ENCODE measurements around the gene NYAP2.

Gene NYAP2

DNA sequence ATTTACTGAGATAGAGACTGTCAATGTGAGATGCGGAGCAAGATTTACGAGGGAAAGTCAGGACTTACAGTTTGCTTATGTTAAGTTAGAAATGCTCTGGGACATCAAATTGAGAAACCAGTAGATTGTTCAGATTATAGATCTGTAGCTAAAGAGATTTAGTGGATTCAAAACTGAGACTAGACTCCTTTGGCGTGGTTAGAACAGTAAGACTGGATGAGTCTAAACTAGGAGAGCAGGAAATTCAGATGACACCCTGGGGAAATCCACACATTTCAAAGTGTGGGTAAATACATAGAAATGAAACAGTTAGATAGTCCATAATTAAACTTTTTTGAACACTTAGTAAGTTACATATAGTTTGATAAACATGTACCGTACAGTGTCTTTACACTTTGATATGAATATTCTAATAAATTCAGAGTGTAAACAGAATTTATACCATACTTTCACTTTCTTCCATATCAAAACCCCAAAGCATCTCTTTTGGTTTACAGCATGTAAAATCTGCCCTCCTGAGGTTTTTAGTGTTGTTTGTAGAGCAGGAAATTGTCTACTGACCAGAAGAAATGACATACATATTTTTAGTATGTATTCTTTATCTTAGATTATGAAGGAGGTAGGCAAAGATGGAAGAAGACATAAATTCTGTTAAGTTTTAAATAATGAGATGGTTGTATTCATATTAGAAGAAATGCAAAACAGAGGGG, 231.5 kb downstream of the NYAP2 start:
- DNase-seq (ENCODE audit: low read depth), result no peak

DNA sequence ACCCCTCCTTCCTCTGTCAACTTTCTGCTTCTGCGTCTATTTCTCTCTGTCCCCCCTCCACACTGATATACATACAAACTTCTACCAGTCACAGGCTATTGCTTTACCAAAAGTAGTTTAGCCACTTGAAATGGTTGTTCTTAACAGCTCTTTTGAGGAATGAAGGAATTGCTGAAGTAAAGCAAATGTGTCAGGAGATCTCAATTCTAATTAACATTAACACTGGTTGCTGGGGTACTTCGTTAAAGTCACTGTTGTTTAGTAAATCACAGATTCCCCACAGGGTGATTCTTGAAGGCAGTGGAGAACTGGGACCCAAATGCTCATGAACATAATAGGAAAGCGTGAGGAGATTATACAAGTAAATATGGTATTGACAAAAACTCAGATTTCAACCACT, 232.8 kb downstream of the NYAP2 start:
- no peak for DNase-seq (ENCODE audit: low read depth)

DNA sequence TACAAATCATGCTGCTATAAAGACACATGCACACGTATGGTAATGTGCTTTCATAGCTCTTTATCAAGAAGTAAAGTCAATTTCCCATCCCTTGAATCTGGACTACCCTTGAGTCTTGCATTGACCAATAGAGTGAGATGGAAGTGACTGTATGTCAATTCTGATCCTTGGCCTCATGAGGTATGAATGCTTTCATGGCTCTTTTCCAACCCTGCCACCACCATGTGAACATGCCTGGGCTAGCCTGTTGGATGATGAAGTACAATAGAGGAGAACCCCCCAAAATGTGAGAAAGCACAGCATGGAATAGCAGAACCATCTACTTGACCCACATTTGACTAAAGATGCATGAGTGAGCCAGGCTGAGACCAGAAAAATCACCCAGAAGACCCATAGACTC, 237.0 kb downstream of the NYAP2 start:
- no peak for DNase-seq (ENCODE audit: low read depth)

DNA sequence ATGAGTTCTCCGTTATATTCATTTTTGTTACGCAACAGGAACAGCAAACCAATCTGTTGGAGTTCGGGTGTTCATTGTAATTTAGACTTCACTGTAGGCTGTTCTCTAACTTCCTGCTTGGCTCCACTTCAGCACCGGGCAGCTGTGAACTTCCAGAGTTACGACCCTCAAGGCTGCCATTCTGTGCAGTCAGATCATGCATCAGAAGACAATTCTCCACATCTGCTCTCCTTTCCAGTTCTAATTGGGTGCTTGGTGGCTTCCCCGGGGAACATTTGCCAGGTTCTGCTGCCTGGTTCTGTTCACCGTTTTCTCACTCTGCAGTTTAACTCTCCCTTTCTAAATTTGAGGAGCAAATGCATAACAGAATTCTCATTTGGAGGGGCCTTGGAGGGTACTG, 237.7 kb downstream of the NYAP2 start:
- no peak for DNase-seq (ENCODE audit: low read depth)

DNA sequence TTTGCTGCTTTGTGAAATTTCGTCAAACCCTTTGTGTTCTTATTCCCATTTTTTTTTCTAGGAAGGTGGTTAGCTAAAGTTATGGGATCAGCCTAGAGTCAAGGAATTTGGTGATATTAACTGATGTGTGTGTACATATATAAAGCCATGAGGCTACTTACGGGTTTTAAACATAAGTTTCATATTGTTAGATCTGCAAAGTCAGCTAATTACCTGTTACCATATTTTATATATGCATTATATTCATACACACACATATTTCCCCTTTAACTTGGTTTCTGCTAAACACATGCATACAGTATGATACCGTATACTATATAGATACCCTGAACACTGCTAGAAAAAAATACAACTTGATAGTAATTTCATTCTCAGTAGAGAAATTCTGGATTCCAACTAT, 241.0 kb downstream of the NYAP2 start:
- no peak for DNase-seq (ENCODE audit: low read depth)

DNA sequence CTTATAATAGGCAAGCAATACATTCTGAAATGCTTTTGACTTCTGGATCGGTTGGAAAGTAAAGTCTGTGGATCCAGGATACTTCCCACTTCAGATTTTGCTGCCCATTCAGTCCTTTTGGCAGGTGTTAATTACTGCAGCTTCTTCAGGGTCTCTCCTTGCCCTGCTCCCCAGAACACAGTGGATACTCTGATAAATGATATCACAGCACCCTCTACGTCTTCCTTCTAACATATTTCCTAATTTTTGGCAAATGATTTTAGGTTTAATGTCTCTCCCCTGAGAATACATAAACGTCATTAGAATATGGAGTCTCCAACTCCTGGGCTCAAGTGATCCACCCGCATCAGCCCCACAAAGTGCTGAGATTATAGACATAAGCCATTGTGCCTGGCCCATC, 249.8 kb downstream of the NYAP2 start:
- no peak for DNase-seq (ENCODE audit: low read depth)

DNA sequence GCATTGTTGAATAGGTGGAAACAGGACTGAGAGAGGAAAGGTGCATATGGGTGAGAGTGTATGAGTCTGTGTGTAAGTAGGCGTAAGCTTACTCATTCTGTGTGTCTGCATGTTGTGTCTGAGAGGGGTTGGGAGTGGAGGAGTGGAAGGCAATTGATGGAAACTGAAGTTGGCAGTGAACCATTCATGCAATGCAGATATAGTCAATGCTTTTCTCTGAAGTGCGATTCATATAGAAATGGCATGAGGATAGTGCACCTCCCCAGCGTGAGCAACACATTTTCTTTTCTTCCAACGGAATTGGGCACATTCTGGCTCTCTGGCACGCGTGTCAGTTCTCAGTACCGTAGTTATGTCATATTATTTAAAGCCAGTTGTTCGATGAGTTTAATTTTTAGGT, 250.5 kb downstream of the NYAP2 start:
- no peak for DNase-seq (ENCODE audit: low read depth)

DNA sequence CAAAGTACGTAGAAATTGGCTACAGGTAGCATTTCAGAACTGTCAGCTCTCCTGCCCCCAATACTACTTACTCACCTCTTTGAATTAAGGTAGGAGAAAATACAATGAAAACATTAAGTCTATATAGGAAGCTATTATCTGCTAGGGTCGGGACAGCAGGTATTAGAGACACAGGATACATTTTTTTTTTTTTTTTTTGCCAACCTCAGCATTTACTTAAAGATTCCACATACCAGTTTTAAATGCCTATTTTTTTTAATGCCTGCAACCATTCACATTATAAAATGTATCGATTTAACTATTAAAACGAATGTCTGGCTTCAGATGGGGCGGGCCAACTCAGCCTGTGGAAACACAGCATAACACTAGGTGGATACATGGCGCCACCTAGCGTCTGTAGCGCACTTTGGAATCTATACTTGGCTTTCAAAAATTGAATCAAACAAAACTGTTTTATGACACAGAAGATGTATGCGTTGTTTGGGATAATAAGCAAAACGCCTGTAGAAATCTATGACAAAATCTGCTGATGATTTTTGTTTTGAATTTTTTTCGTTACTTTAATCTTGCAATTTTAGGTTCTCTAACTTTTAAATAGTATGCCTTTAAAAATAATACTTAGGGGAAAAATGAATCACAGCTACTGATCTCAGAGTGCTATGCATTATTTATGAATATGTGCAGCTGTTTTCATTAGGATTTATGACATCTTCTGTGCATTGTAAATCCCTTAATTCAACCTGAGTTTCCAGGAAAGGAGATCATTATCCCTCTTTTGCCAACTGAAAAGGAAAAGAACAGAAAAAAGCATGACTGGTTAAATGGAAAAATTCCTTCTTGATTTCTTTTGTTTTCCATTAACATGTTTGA, 261.0 kb downstream of the NYAP2 start:
- DNase-seq (ENCODE audit: low read depth), result peak; percentile 26

DNA sequence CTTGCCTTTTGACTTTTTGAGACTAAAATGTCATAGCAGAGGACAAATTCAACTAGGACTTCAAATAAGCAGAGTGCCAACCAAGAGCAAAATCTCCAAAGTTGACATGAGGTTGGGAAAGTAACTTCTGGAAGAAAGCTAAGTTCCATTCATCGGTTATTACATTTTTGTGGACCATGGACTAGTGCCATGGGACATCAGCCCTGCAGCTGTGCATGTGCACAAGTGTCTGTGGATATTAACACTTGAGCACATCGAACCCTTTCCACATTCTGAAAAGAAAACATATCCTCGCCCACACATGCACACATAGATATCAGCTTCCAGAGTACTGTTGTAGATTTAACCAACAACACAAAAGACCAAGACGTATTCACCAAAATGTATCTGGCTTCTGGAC, 262.6 kb downstream of the NYAP2 start:
- no peak for DNase-seq (ENCODE audit: low read depth)

DNA sequence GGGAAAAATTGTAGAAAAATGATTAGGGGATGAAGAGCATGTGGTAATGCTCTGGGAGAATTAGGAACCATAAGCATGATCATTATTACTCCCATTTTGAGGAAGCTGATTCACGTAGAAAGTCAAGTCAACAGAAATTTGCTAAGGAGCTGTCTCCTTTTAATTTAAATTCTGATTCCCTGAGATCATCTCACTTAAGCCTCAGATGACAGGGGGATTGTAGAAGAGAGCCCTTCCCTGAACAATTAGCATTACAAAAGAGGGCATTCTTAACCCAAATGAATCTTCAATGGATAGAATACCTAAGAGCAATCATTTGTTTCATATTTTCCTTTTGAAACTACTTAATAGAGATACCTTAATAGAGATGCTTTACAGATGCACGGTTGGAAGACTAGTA, 267.9 kb downstream of the NYAP2 start:
- no peak for DNase-seq (ENCODE audit: low read depth)

DNA sequence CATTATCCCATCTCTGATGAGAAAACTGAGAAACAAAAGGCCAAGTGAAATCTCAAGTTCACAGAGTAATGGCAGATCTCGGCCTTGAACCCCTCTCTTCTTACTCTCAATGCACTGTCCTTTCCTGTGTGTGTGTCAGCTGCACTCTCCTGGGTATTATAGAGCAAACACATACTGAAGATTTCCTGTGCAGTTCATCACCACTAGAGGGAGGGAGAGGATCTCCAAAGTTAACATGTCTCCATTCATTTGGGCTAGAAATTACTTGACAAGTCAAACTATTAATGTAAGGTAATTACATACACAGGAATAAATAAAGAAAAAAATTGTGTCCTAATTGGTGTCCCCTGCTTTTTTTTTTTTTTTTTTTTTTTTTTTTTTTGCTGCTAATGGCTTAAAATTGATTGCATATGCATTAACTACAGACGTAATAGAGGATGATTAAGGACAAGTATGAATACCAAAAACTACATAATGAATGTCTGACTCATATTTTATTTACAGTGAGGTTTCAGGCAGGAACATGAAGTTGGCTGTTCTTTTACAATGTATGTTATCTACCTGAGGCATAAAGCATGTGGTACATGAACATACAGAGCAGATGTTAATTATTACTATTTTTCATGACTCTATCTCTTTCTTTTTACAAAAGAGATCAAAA, 269.2 kb downstream of the NYAP2 start:
- DNase-seq (ENCODE audit: low read depth), result peak; percentile 15

DNA sequence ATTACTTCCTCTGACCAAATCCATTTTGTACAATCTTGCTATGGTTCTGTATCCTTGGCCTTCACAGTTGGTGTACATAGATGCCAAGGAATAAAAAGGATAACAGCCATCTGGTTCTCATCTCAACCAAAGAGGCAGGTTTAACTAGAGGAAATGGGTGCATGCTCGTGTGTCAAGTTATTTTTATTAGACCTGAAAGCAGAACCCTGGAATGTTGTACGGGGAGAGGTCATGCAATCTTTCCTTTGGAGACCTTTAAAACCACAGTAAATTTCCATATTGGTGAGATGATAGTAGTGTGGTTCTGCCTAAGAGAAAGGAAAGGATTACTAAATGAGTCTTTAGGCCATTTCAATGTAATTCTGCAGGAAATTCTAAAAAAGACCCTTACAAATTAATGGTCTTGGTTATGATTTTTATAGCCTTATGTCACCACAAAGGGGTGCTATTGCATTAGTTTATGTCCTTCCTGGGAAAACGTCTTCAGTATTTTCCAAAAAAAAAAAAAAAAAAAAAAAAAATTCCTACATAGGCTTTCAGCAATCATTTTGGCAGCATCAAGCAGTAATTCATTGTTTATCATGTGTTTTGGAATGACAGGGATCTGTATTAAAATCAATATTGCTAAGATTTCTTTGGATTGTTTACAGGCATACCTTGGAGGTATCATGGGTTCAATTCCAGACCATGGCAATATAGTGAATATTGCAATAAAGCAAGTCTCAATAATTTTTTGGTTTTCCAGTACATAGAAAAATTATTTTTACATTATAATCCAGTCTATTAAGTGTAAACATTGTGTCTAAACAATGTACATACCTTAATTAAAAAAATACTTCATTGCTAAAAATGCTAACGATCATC, 270.8 kb downstream of the NYAP2 start:
- peak; percentile 15 for DNase-seq (ENCODE audit: low read depth)

DNA sequence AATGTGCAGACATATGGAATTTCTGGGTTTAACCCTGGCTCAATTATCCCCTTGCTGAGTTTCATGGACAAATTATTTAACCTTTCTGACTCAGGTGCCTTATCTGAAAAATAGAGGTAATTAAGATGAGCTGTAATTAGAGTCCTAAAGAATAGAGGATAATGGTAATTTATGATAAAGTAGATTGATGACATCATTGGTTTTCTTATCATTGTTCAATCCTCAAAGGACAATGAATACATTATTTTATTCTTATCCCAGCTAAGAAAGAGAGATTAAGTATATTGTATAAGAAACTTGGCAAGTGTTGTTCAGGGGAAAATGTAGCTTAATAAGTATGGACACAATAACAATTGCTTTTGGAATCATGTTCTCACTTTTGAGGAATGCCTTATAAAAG, 279.3 kb downstream of the NYAP2 start:
- DNase-seq (ENCODE audit: low read depth), result no peak

DNA sequence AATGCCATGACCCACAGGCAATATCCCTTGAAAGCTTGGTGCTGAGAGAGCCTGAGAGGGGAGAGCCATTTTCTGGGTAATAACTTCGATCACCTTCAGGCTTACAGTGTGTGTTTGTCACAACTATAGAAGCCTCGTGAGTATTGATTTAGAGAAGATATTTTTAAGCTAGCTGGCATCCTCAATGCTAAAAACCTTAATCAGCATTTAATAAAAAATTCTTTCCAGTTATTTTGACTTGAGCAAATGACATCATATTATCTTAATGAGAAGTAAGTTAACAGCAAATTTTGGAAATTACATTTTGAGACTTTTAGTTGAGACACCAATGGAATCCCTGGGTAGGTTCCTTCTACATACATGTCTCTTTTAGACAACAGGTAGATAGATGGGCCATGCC, 283.7 kb downstream of the NYAP2 start:
- DNase-seq (ENCODE audit: low read depth), result no peak

DNA sequence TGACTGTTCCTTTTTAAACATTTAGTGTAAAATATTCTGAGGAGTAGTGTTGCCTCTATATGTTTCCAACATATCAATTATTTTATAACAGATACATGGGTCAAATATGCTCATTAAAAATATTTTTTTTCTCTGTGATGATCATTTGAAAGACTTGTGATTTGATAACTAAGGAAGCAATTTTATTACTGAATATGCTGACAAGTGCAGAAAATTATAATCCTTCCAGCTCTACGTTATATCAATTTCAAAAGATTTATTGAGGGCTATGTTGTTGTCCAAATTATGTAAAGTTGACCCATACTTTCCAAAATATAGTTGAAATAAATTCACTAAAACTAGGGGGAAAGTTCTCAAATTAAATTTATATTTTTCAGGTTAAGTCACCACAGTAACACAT, 290.6 kb downstream of the NYAP2 start:
- no peak for DNase-seq (ENCODE audit: low read depth)

DNA sequence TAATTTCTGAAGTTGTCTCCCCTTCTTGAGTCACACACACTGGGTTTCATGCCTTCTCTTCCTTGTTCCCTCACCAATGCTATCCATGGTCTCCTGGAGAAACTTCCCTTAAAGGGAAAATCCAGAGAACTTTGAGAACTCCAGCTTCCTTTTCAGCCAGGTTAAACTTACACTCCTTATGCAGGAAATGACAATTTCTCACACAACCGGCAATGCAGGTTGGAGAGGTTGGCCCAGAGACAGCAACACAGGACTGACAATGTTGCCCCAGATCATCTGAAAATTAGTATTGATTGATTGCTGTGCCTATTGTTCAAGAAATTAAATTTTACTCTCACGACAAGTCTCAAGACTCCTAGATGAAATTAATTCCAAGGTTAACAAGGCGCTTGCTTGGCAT, 292.2 kb downstream of the NYAP2 start:
- DNase-seq (ENCODE audit: low read depth), result no peak

DNA sequence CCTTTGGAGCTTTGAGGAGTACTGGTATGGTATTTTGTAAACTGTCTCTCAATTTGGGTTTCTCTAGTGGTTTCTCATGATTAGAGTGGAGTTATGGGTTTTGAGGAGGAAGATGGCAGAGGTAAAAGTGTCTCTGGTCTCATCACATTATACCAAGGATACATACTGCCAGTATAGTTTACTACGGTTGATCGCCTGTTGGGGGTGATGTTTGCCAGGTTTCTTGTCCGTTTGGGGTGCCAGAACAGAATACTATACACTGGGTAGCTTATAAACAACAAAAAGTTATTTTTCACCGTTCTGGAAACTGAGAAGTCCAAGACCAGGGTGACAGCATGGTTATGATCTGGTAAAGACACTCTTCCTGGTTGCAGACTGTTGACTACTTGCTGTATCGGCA, 293.7 kb downstream of the NYAP2 start:
- DNase-seq (ENCODE audit: low read depth), result no peak

DNA sequence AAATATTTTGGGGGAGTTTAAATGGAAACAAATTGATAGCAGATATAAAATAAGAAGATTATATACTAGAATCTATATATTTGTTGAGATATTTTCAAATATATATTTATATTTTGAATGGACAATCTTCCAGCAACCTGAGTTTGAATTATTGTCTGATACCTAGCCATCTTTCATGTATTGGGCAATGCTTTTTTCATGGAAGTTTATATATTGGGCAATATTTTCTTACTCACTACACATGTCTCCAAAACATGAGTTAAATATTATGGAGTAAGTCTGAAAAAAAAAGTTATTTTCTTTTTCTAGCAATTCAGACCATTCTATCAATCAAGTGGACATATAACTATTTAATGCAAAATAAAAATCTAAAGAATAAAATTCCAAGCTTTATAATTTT, 295.2 kb downstream of the NYAP2 start:
- no peak for DNase-seq (ENCODE audit: low read depth)

DNA sequence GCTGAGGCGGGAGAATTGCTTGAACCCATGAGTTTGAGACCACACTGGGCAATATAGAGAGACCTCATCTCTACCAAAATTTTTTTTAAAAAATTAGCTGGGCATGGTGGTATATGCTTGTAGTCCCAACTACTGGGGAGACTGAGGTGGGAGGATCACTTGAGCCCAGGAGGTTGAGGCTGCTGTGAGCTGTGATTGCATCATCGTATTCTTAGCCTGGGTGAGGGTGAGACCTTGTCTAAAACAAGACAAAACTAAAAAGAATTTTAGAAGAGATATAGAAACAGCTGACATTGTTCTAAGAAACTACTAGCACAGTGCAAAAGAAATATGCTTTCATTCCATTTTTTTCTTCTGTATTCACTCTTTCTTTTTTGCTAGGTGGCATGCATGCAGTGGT, 298.4 kb downstream of the NYAP2 start:
- DNase-seq (ENCODE audit: low read depth), result no peak
